Brain microvascular endothelial cell (primary cell): ENCODE measurements around the gene FOXN4.
A peak's percentile ranks its signal among the peaks of the same experiment; 100 is the strongest.

Source experiments
- DNase-seq: peaks from one replicate; pipeline ENCODE4 v3.0.0-alpha.2; 2020
- H3K27ac ChIP-seq: fragments of 250-450 bp; sonication (Bioruptor Pico); 2 replicates; pipeline ENCODE4 v1.5.1; 2020; ENCODE audit warnings: mild to moderate bottlenecking, moderate library complexity
- H3K27me3 ChIP-seq: fragments of 250-450 bp; sonication (Bioruptor Pico); replicated peaks from 2 replicates; pipeline ENCODE4 v1.5.1; 2020; ENCODE audit warnings: mild to moderate bottlenecking
- H3K36me3 ChIP-seq: fragments of 250-450 bp; sonication (Bioruptor Pico); replicated peaks from 2 replicates; pipeline ENCODE4 v1.5.1; 2020; ENCODE audit warnings: mild to moderate bottlenecking
- H3K4me3 ChIP-seq: 2 replicates; pipeline ENCODE4 v1.5.1; 2011; ENCODE audit warnings: low read depth, mild to moderate bottlenecking, control low read depth, low read length, moderate library complexity
- CTCF ChIP-seq: IDR thresholded peaks from 2 replicates; pipeline ENCODE4 v1.5.1; 2011; ENCODE audit warnings: low read depth, mild to moderate bottlenecking, moderate library complexity, low read length, control low read depth, inconsistent platforms; ENCODE audit errors: missing control alignments
- in situ Hi-C: cut with HindIII; loops from 2 replicates; pipeline ENCODE4 v1.10.0; 2017; ENCODE audit warnings: low sequenced_read_pairs, low pct_ligation_motif_present

Gene FOXN4

DNA sequence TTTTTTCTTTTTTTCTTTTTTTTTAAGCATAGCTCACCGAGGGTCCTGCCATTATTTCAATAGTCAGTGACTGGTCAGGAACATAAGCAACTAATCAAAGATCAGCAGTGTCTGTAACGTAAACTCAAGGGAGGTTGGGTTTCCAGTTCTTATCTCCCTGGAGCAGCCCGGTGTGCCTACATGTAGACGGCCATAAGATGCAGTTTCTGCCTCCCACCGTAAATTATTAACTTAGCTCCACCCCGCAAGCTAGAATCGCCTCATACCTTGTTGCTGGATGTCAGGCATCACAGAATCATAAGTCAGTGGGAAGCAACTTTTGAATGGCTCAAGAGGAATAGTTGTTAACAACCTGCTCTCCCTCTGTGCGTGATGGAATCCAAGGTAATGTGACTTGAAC is 38.5 kb upstream of the FOXN4 start, which contains the start of gene MYO1H:
TSS of gene MYO1H (plus strand) at position 312 of the 400 bp plus-strand sequence. CDS start at position 373, 61 bp downstream.
- H3K4me3 ChIP-seq: no peak within 1 kb of the TSS
- H3K27ac ChIP-seq: no peak within 1 kb of the TSS
- no peaks in the 10 kb centered on the region for H3K36me3 ChIP-seq
- in situ Hi-C loops: no loop called here
- TF ChIP-seq CTCF: no peak
- no peaks in the 10 kb centered on the region for H3K27me3 ChIP-seq
- DNase-seq: no peak

- TF ChIP-seq CTCF: peak; percentile 11
- Histone ChIP-seq H3K4me3 (no peak overlapping the region), H3K27me3 (no peaks in the 10 kb centered on the region), H3K36me3 (no peaks in the 10 kb centered on the region), H3K27ac (no peak overlapping the region)
- in situ Hi-C loops: no loop called here
- no peak for DNase-seq
Observed at GRCh38 chr12:109346920-109347319, 37.8 kb upstream of the FOXN4 start.

- H3K36me3 ChIP-seq: no peaks in the 10 kb centered on the region
- H3K27me3 ChIP-seq: no peaks in the 10 kb centered on the region
- no peak for DNase-seq
- in situ Hi-C loops: no loop called here
- no peak overlapping the region for H3K4me3 ChIP-seq
- H3K27ac ChIP-seq: no peak overlapping the region
- TF ChIP-seq CTCF: no peak
Observed at GRCh38 chr12:109345428-109345827, 36.3 kb upstream of the FOXN4 start.

DNA sequence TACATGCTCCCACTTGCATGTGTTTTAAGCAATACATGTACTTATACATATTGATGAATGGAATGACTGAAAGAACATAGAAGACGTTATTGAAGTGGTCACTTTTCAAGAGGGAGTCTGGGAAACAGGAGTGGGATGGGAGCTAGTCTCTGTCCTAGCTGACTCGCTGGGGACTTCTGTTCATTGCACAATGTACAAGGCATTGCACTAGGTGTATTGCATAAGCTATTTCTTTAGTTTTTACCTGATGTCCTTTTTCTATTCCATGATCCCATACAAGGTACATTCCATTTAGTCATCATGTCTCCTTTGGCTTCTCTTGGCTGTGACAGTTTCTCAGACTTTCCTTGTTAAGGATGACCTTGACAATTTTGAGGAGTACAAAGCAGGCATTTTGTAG is 34.6 kb upstream of the FOXN4 start:
- in situ Hi-C loops: no loop called here
- Histone ChIP-seq H3K4me3 (no peak overlapping the region), H3K27ac (no peak overlapping the region), H3K27me3 (no peaks in the 10 kb centered on the region), H3K36me3 (no peaks in the 10 kb centered on the region)
- no peak for TF ChIP-seq CTCF
- no peak for DNase-seq

DNA sequence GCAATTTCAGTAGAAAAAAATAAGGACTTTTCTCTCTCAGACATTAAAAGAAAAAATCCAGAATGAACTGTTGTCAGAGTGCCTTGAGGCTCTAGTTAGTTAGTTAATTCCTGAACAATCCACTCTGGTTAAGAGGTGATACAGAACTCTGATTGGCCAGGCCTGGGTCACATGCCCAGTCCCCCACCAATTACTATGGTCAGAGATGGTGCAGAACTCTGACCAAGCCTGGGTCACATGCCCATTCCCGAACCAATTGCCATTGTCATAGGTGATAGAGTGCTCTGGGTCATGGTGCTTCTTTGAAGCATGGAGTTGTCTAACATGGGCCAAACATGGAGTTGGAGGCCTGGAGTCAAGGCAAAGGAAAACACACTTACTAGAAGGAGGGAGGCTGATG is 27.5 kb upstream of the FOXN4 start:
- in situ Hi-C loops: no loop called here
- no peak overlapping the region for H3K27ac ChIP-seq
- no peak for DNase-seq
- no peaks in the 10 kb centered on the region for H3K36me3 ChIP-seq
- no peak for TF ChIP-seq CTCF
- no peaks in the 10 kb centered on the region for H3K27me3 ChIP-seq
- H3K4me3 ChIP-seq: no peak overlapping the region

- Histone ChIP-seq H3K4me3 (no peak overlapping the region), H3K27ac (no peak overlapping the region), H3K27me3 (no peaks in the 10 kb centered on the region), H3K36me3 (no peaks in the 10 kb centered on the region)
- TF ChIP-seq CTCF: no peak
- in situ Hi-C loops: no loop called here
- no peak for DNase-seq
Observed at GRCh38 chr12:109334887-109335286, 25.8 kb upstream of the FOXN4 start.
